HepG2 (cell line): Measurements from ENCODE around the gene PNPLA1.

Source experiments
- NCOA1 ChIP-seq: sonication (generic); formaldehyde crosslinking; IDR thresholded peaks from 2 replicates; pipeline ENCODE4 v1.9.0; 2021; ENCODE audit warnings: missing genetic modification reagents
- ZBTB33 ChIP-seq: sonication (generic); formaldehyde crosslinking; IDR thresholded peaks from 2 replicates; pipeline ENCODE4 v1.4.0; 2020; ENCODE audit warnings: missing genetic modification reagents
- ZC3H4 ChIP-seq: sonication (generic); formaldehyde crosslinking; IDR thresholded peaks from 2 replicates; pipeline ENCODE4 v1.4.0; 2020; ENCODE audit warnings: missing genetic modification reagents, borderline replicate concordance
- ZNF512B ChIP-seq: sonication (generic); formaldehyde crosslinking; IDR thresholded peaks from 2 replicates; pipeline ENCODE4 v1.5.1; 2020; ENCODE audit warnings: missing genetic modification reagents, mild to moderate bottlenecking, borderline replicate concordance
- ZNF761 ChIP-seq: sonication (generic); formaldehyde crosslinking; conservative IDR thresholded peaks from 2 replicates; pipeline ENCODE4 v1.4.0; 2020; ENCODE audit warnings: mild to moderate bottlenecking, missing genetic modification reagents

GRCh38 chr6:36319436-36319762, 49.5 kb downstream of the PNPLA1 start:
- TF ChIP-seq ZBTB33 (no peak), NCOA1 (CRISPR knock-in tag) (no peak), ZNF761 (CRISPR knock-in tag) (no peak), ZNF512B (CRISPR knock-in tag) (no peak), ZC3H4 (no peak)
